PC-3 (cell line): Measurements from ENCODE around the gene TCEAL5.

Experiments
- CTCF ChIP-seq: fragments of 300-600 bp; sonication (generic); conservative IDR thresholded peaks from 2 replicates; pipeline ENCODE4 v1.5.1; 2017; ENCODE audit warnings: antibody characterized with exemption, low read depth, mild to moderate bottlenecking, low read length
- EZH2 ChIP-seq: fragments of 300-600 bp; sonication (generic); IDR thresholded peaks from one replicate; pipeline ENCODE4 v1.6.1; 2017; ENCODE audit warnings: antibody characterized with exemption, mild to moderate bottlenecking, low read length; ENCODE audit not compliant: unreplicated experiment

GRCh38 chrX:103275947-103276567 is 493 bp downstream of the TCEAL5 start:
- TF ChIP-seq EZH2 (no peak), CTCF (no peak)
